Measurements from ENCODE around the gene PTGFR.

Gene PTGFR

GRCh38 chr1:78536427-78536826 is 45.7 kb downstream of the PTGFR start:
- Histone ChIP-seq H3K27me3 (ENCODE audit: low read depth) (no peaks in the 10 kb centered on the region), H3K4me1 (no peaks in the 10 kb centered on the region), H3K9me3 (no peaks in the 10 kb centered on the region), H3K36me3 (replicated peaks) (no peaks in the 10 kb centered on the region), H3K4me3 (no peak overlapping the region)
- in situ Hi-C loops (cut with MboI; ENCODE audit: low sequenced_read_pairs): no loop called here
- no peak for DNase-seq (ENCODE audit: low spot score in 2 of 2)

- no peaks in the 10 kb centered on the region for H3K36me3 ChIP-seq (replicated peaks)
- H3K4me3 ChIP-seq: no peak overlapping the region
- no peaks in the 10 kb centered on the region for H3K9me3 ChIP-seq
- DNase-seq (ENCODE audit: low spot score in 2 of 2): no peak
- in situ Hi-C loops (cut with MboI; ENCODE audit: low sequenced_read_pairs): no loop called here
- H3K27me3 ChIP-seq (ENCODE audit: low read depth): no peaks in the 10 kb centered on the region
- H3K4me1 ChIP-seq: no peaks in the 10 kb centered on the region
Observed at GRCh38 chr1:78540048-78540447, 49.3 kb downstream of the PTGFR start.

- in situ Hi-C loops (cut with MboI; ENCODE audit: low sequenced_read_pairs): no loop called here
- Histone ChIP-seq H3K36me3 (replicated peaks) (no peaks in the 10 kb centered on the region), H3K9me3 (no peaks in the 10 kb centered on the region), H3K4me3 (no peak overlapping the region), H3K4me1 (no peaks in the 10 kb centered on the region), H3K27me3 (ENCODE audit: low read depth) (no peaks in the 10 kb centered on the region)
- no peak for DNase-seq (ENCODE audit: low spot score in 2 of 2)
Observed at GRCh38 chr1:78541479-78541878, 50.7 kb downstream of the PTGFR start.

GRCh38 chr1:78543941-78544643 is 53.3 kb downstream of the PTGFR start:
- no peak overlapping the region for H3K4me3 ChIP-seq
- H3K36me3 ChIP-seq (replicated peaks): no peaks in the 10 kb centered on the region
- DNase-seq (ENCODE audit: low spot score in 2 of 2): no peak
- H3K4me1 ChIP-seq: no peaks in the 10 kb centered on the region
- H3K9me3 ChIP-seq: no peaks in the 10 kb centered on the region
- H3K27me3 ChIP-seq (ENCODE audit: low read depth): no peaks in the 10 kb centered on the region
- in situ Hi-C loops (cut with MboI; ENCODE audit: low sequenced_read_pairs): no loop called here

- H3K27me3 ChIP-seq (ENCODE audit: low read depth): no peaks in the 10 kb centered on the region
- no peaks in the 10 kb centered on the region for H3K9me3 ChIP-seq
- in situ Hi-C loops (cut with MboI; ENCODE audit: low sequenced_read_pairs): no loop called here
- DNase-seq (ENCODE audit: low spot score in 2 of 2): no peak
- no peaks in the 10 kb centered on the region for H3K36me3 ChIP-seq (replicated peaks)
- H3K4me1 ChIP-seq: no peaks in the 10 kb centered on the region
- H3K4me3 ChIP-seq: no peak overlapping the region
Observed at GRCh38 chr1:78547081-78547480, 56.3 kb downstream of the PTGFR start.

- H3K4me1 ChIP-seq: no peaks in the 10 kb centered on the region
- in situ Hi-C loops (cut with MboI; ENCODE audit: low sequenced_read_pairs): no loop called here
- H3K27me3 ChIP-seq (ENCODE audit: low read depth): no peaks in the 10 kb centered on the region
- no peak overlapping the region for H3K4me3 ChIP-seq
- H3K36me3 ChIP-seq (replicated peaks): no peaks in the 10 kb centered on the region
- no peaks in the 10 kb centered on the region for H3K9me3 ChIP-seq
- no peak for DNase-seq (ENCODE audit: low spot score in 2 of 2)
Observed at GRCh38 chr1:78549331-78549730, 58.6 kb downstream of the PTGFR start.

- in situ Hi-C loops (cut with MboI; ENCODE audit: low sequenced_read_pairs): no loop called here
- Histone ChIP-seq H3K4me3 (no peak overlapping the region), H3K9me3 (no peaks in the 10 kb centered on the region), H3K27me3 (ENCODE audit: low read depth) (no peaks in the 10 kb centered on the region), H3K36me3 (replicated peaks) (no peaks in the 10 kb centered on the region), H3K4me1 (no peaks in the 10 kb centered on the region)
- DNase-seq (ENCODE audit: low spot score in 2 of 2): no peak
Observed at GRCh38 chr1:78549891-78550290, 59.1 kb downstream of the PTGFR start.

GRCh38 chr1:78553859-78554258 is 63.1 kb downstream of the PTGFR start:
- DNase-seq (ENCODE audit: low spot score in 2 of 2): peak; percentile 14 to 44
- in situ Hi-C loops (cut with MboI; ENCODE audit: low sequenced_read_pairs): no loop called here
- no peaks in the 10 kb centered on the region for H3K27me3 ChIP-seq (ENCODE audit: low read depth)
- H3K9me3 ChIP-seq: no peaks in the 10 kb centered on the region
- no peaks in the 10 kb centered on the region for H3K4me1 ChIP-seq
- no peaks in the 10 kb centered on the region for H3K36me3 ChIP-seq (replicated peaks)
- H3K4me3 ChIP-seq: no peak overlapping the region

- Histone ChIP-seq H3K4me1 (no peaks in the 10 kb centered on the region), H3K36me3 (replicated peaks) (no peaks in the 10 kb centered on the region), H3K9me3 (no peaks in the 10 kb centered on the region), H3K27me3 (ENCODE audit: low read depth) (no peaks in the 10 kb centered on the region), H3K4me3 (no peak overlapping the region)
- DNase-seq (ENCODE audit: low spot score in 2 of 2): no peak
- in situ Hi-C loops (cut with MboI; ENCODE audit: low sequenced_read_pairs): no loop called here
Observed at GRCh38 chr1:78554840-78555239, 64.1 kb downstream of the PTGFR start.

- Histone ChIP-seq H3K4me1 (no peaks in the 10 kb centered on the region), H3K9me3 (no peaks in the 10 kb centered on the region), H3K27me3 (ENCODE audit: low read depth) (no peaks in the 10 kb centered on the region), H3K36me3 (replicated peaks) (no peaks in the 10 kb centered on the region), H3K4me3 (no peak overlapping the region)
- no peak for DNase-seq (ENCODE audit: low spot score in 2 of 2)
- in situ Hi-C loops (cut with MboI; ENCODE audit: low sequenced_read_pairs): no loop called here
Observed at GRCh38 chr1:78559680-78560079, 68.9 kb downstream of the PTGFR start.

- H3K4me1 ChIP-seq: no peaks in the 10 kb centered on the region
- H3K9me3 ChIP-seq: no peaks in the 10 kb centered on the region
- no peaks in the 10 kb centered on the region for H3K27me3 ChIP-seq (ENCODE audit: low read depth)
- H3K36me3 ChIP-seq (replicated peaks): no peaks in the 10 kb centered on the region
- in situ Hi-C loops (cut with MboI; ENCODE audit: low sequenced_read_pairs): no loop called here
- DNase-seq (ENCODE audit: low spot score in 2 of 2): no peak
- H3K4me3 ChIP-seq: no peak overlapping the region
Observed at GRCh38 chr1:78560811-78561210, 70.0 kb downstream of the PTGFR start.

GRCh38 chr1:78561856-78562255 is 71.1 kb downstream of the PTGFR start:
- in situ Hi-C loops (cut with MboI; ENCODE audit: low sequenced_read_pairs): no loop called here
- no peak for DNase-seq (ENCODE audit: low spot score in 2 of 2)
- Histone ChIP-seq H3K4me1 (no peaks in the 10 kb centered on the region), H3K36me3 (replicated peaks) (no peaks in the 10 kb centered on the region), H3K4me3 (no peak overlapping the region), H3K9me3 (no peaks in the 10 kb centered on the region), H3K27me3 (ENCODE audit: low read depth) (no peaks in the 10 kb centered on the region)

GRCh38 chr1:78565393-78565792 is 74.6 kb downstream of the PTGFR start:
- Histone ChIP-seq H3K4me1 (no peaks in the 10 kb centered on the region), H3K9me3 (no peaks in the 10 kb centered on the region), H3K4me3 (no peak overlapping the region), H3K36me3 (replicated peaks) (no peaks in the 10 kb centered on the region), H3K27me3 (ENCODE audit: low read depth) (no peaks in the 10 kb centered on the region)
- DNase-seq (ENCODE audit: low spot score in 2 of 2): no peak
- in situ Hi-C loops (cut with MboI; ENCODE audit: low sequenced_read_pairs): no loop called here

GRCh38 chr1:78570539-78570938 is 79.8 kb downstream of the PTGFR start:
- Histone ChIP-seq H3K27me3 (ENCODE audit: low read depth) (no peaks in the 10 kb centered on the region), H3K4me1 (no peaks in the 10 kb centered on the region), H3K36me3 (replicated peaks) (no peaks in the 10 kb centered on the region), H3K4me3 (no peak overlapping the region), H3K9me3 (no peaks in the 10 kb centered on the region)
- DNase-seq (ENCODE audit: low spot score in 2 of 2): no peak
- in situ Hi-C loops (cut with MboI; ENCODE audit: low sequenced_read_pairs): no loop called here

Data from HAP-1 (cell line).